Right lobe of liver (tissue), 6 donors: ENCODE data around the gene PRKCD. TPM values are rescaled to one million over a fixed set of nuclear protein-coding genes. Genes with fewer than 3 reads are reported as not detected.

Experiments
- ATAC-seq, 4 donors: fragments of 200-7000 bp; cut with Tn5 transposase; one replicate each; pipeline ENCODE4 v1.9.1; 2020; ENCODE audit warnings: mild to moderate bottlenecking in 4 of 4, moderate library complexity in 4 of 4
- DNase-seq, 3 donors: peaks; one replicate each; pipeline ENCODE4 v3.0.0-alpha.2; 2020
- H3K27ac ChIP-seq, 3 donors: fragments of 200-600 bp; one replicate each; pipeline ENCODE4 v1.8.0; 2022
- H3K27me3 ChIP-seq, 2 donors: fragments of 200-600 bp; one replicate each; pipeline ENCODE4 v1.8.0; 2022
- H3K36me3 ChIP-seq, 4 donors: fragments of 200-600 bp; sonication (generic) in 1 of 4; one replicate each; pipeline versions ENCODE4 v1.5.1 to v1.8.0; 2017 to 2022; ENCODE audit warnings: control low read depth in 1 of 4
- H3K4me1 ChIP-seq, 4 donors: fragments of 200-600 bp; sonication (generic) in 1 of 4; one replicate each; pipeline versions ENCODE4 v1.5.1 to v1.8.0; 2017 to 2022; ENCODE audit warnings: control low read depth in 1 of 4
- H3K4me3 ChIP-seq, 3 donors: fragments of 200-600 bp; one replicate each; pipeline ENCODE4 v1.8.0; 2022
- H3K9me3 ChIP-seq, 4 donors: fragments of 200-600 bp; sonication (generic) in 1 of 4; one replicate each; pipeline versions ENCODE4 v1.5.1 to v1.8.0; 2017 to 2022; ENCODE audit warnings: control low read depth in 1 of 4
- CTCF ChIP-seq, 4 donors: fragments of 200-600 bp in 3 of 4; fragments of 450-650 bp in 1 of 4; IDR thresholded peaks; one replicate each; pipeline versions ENCODE4 v1.5.1 to v1.8.0; 2016 to 2022; ENCODE audit warnings: antibody characterized with exemption in 4 of 4, mild to moderate bottlenecking in 2 of 4
- POLR2A ChIP-seq: fragments of 450-650 bp; IDR thresholded peaks from one replicate; pipeline ENCODE4 v1.6.1; 2017; ENCODE audit warnings: antibody characterized with exemption, mild to moderate bottlenecking
- WGBS: methylation state at CpG from one replicate; pipeline ENCODE4 v1.1.6; 2018; ENCODE audit warnings: low coverage, low lambda C conversion rate; ENCODE audit not compliant: insufficient coverage; ENCODE audit errors: missing lambda C conversion rate; 5-methylcytosine and 5-hydroxymethylcytosine counted together
- intact Hi-C, 2 donors: fragments of 100-400 bp; cut with DNase I; formaldehyde crosslinking; loops; one replicate each; pipeline versions ENCODE4 v1.11.2 to v1.14.1; 2022
- total RNA-seq, 6 experiments: library from RNA; depleted of rRNA in 2 of 6; stranded (reverse); fragments of >200 nt in 2 of 6; fragmentation: NEBNext Ultra II Directional in 3 of 6; extraction: Animal tissue kit (Norgen Biotek cat#: 25700) in 3 of 6; gene quantifications; one replicate each; pipeline versions ENCODE4 v1.1.0 to v1.2.4, GENCODE V29; 2016 to 2023
- donor health status: DM: no; HTN: yes; CAD: no.
- donor health status: DM: no; HTN: no; CAD: no.
- donor health status: DM: no; HTN: no; CAD: no.
- donor health status: DM: no; HTN: yes; CAD: no.
- donor health status: DM: no; HTN: yes; CAD: no.

The PRKCD gene
- total RNA-seq, 6 experiments from 2014 or later, result 3.5 to 8.3 (median 5.1) TPM

GRCh38 chr3:53225181-53225580 lies 64.2 kb downstream of the PRKCD start:
- no peaks in the 10 kb centered on the region for H3K9me3 ChIP-seq
- H3K4me1 ChIP-seq, result no peaks in the 10 kb centered on the region
- ATAC-seq (no peak), DNase-seq (no peak)
- WGBS, result 92% methylated on average over 2 of the region's 6 CpGs
- H3K4me3 ChIP-seq, result no peak overlapping the region
- TF ChIP-seq CTCF (IDR thresholded peaks at IDR 0.05), result no peak
- TF ChIP-seq POLR2A, result no peak
- no peak overlapping the region for H3K27ac ChIP-seq
- no peaks in the 10 kb centered on the region for H3K27me3 ChIP-seq
- intact Hi-C loops, result no loop called here
- H3K36me3 ChIP-seq, result peaks cover 13 to 71% (median 38%) of the 10 kb centered on the region in 4 donors

GRCh38 chr3:53225651-53226050 lies 64.6 kb downstream of the PRKCD start:
- 90% methylated on average over 2 of the region's 7 CpGs for WGBS
- intact Hi-C loops, result no loop called here
- H3K4me3 ChIP-seq, result no peak overlapping the region
- H3K27ac ChIP-seq, result no peak overlapping the region
- TF ChIP-seq POLR2A, result no peak
- TF ChIP-seq CTCF (IDR thresholded peaks at IDR 0.05), result no peak
- no peak for ATAC-seq
- H3K36me3 ChIP-seq, result peaks cover 13 to 76% (median 40%) of the 10 kb centered on the region in 4 donors
- H3K27me3 ChIP-seq, result no peaks in the 10 kb centered on the region
- no peaks in the 10 kb centered on the region for H3K4me1 ChIP-seq
- DNase-seq, result no peak
- H3K9me3 ChIP-seq, result no peaks in the 10 kb centered on the region

- DNase-seq (no peak), ATAC-seq (no peak)
- H3K4me3 ChIP-seq, result no peak overlapping the region
- intact Hi-C loops, result no loop called here
- peaks cover 13 to 82% (median 40%) of the 10 kb centered on the region in 4 donors for H3K36me3 ChIP-seq
- no peak for TF ChIP-seq POLR2A
- WGBS, result 79% methylated on average over 10 of the region's 12 CpGs
- no peak overlapping the region for H3K27ac ChIP-seq
- H3K9me3 ChIP-seq, result no peaks in the 10 kb centered on the region
- H3K27me3 ChIP-seq, result no peaks in the 10 kb centered on the region
- no peaks in the 10 kb centered on the region for H3K4me1 ChIP-seq
These were observed 65.3 kb downstream of the PRKCD start for GRCh38 chr3:53226142-53226840.

- no peaks in the 10 kb centered on the region for H3K9me3 ChIP-seq
- H3K27me3 ChIP-seq, result no peaks in the 10 kb centered on the region
- peak in 1 of 3 donors; percentile 40 for DNase-seq
- no peaks in the 10 kb centered on the region for H3K4me1 ChIP-seq
- WGBS, result 86% methylated on average over 2 of the region's 17 CpGs
- TF ChIP-seq POLR2A (no peak), CTCF (IDR thresholded peaks at IDR 0.05) (no peak)
- H3K36me3 ChIP-seq, result peaks cover 13 to 88% (median 40%) of the 10 kb centered on the region in 4 donors
- no peak for ATAC-seq
- no peak overlapping the region for H3K27ac ChIP-seq
- H3K4me3 ChIP-seq, result no peak overlapping the region
- intact Hi-C loops, result no loop called here
These were observed 65.9 kb downstream of the PRKCD start for GRCh38 chr3:53226841-53227407.
